HFF-Myc (cell line): ENCODE measurements around the gene CHD1L.
"Not testable (repeated sequence)": the region's sequence is repeated elsewhere in the genome, so short reads cannot be mapped to it uniquely, and the experiment has no call there.

Source experiments
- DNase-seq: peaks from one replicate; pipeline ENCODE4 v3.0.0-alpha.2; 2011; ENCODE audit warnings: low read depth; ENCODE audit errors: extremely low read depth
- H3K4me3 ChIP-seq: replicated peaks from 2 replicates; pipeline ENCODE4 v1.5.1; 2011; ENCODE audit warnings: low read depth, mild to moderate bottlenecking, control low read depth, low read length
- CTCF ChIP-seq: IDR thresholded peaks from 2 replicates; pipeline ENCODE4 v1.5.1; 2012; ENCODE audit warnings: mild to moderate bottlenecking, low read depth, low read length, control low read depth; ENCODE audit errors: missing control alignments

Gene CHD1L

GRCh38 chr1:147283011-147283410 lies 40.5 kb downstream of the CHD1L start:
- no peak for DNase-seq
- no peak for TF ChIP-seq CTCF
- no peak overlapping the region for H3K4me3 ChIP-seq

GRCh38 chr1:147287133-147287865 lies 44.8 kb downstream of the CHD1L start:
- DNase-seq: no peak
- TF ChIP-seq CTCF: no peak
- H3K4me3 ChIP-seq: no peak overlapping the region

- no peak overlapping the region for H3K4me3 ChIP-seq
- DNase-seq: peak; percentile 17
- TF ChIP-seq CTCF: no peak
These were observed 49.5 kb downstream of the CHD1L start for GRCh38 chr1:147292012-147292411.

GRCh38 chr1:147292631-147293251 lies 50.3 kb downstream of the CHD1L start:
- no peak for TF ChIP-seq CTCF
- H3K4me3 ChIP-seq: no peak overlapping the region
- DNase-seq: peak; percentile 44

GRCh38 chr1:147297438-147297837 lies 55.0 kb downstream of the CHD1L start:
- no peak for TF ChIP-seq CTCF
- DNase-seq: no peak
- no peak overlapping the region for H3K4me3 ChIP-seq

- DNase-seq, H3K4me3 ChIP-seq: not testable (repeated sequence)
These were observed 63.3 kb downstream of the CHD1L start for GRCh38 chr1:147305803-147306202.

GRCh38 chr1:147316968-147317367 lies 74.5 kb downstream of the CHD1L start:
- DNase-seq: no peak

GRCh38 chr1:147326933-147327687 lies 84.6 kb downstream of the CHD1L start:
- not testable (repeated sequence) for DNase-seq, H3K4me3 ChIP-seq

More at GRCh38 chr1:147316968-147317367, 74.5 kb downstream of the CHD1L start:
- H3K4me3 ChIP-seq: no peak overlapping the region
- no peak for TF ChIP-seq CTCF
